CD4-positive, alpha-beta memory T cell (primary cell): ENCODE data around the gene GATAD2B. TPM values are rescaled to one million over a fixed set of nuclear protein-coding genes. Genes with fewer than 3 reads are reported as not detected.

Experiments
- CTCF ChIA-PET: fragments of 350-600 bp; sonication (Branson Sonifier 250); formaldehyde crosslinking; loops from one replicate; lab custom pipeline; 2021; ENCODE audit warnings: inconsistent platforms; ENCODE audit not compliant: partially characterized antibody; lab: Charles Lee
- POLR2A ChIA-PET: fragments of 350-600 bp; sonication (Branson Sonifier 250); formaldehyde crosslinking; loops from one replicate; lab custom pipeline; 2021; ENCODE audit not compliant: partially characterized antibody; lab: Charles Lee
- DNase-seq, 5 donors: peaks; one replicate each; pipeline versions ENCODE4 v3.0.0 to v3.0.0-alpha.2; 2020 to 2022; ENCODE audit warnings: mixed read lengths in 1 of 5
- H3K27ac ChIP-seq: one replicate; pipeline ENCODE4 v1.7.0; 2013; ENCODE audit warnings: low read depth, low read length
- H3K27me3 ChIP-seq: 2 replicates; pipeline ENCODE4 v1.7.0; 2013; ENCODE audit warnings: mild to moderate bottlenecking, low read length, moderate library complexity; ENCODE audit not compliant: insufficient read depth
- H3K36me3 ChIP-seq: 2 replicates; pipeline ENCODE4 v1.7.0; 2013; ENCODE audit warnings: mild to moderate bottlenecking, low read length, moderate library complexity; ENCODE audit not compliant: insufficient read depth
- H3K4me1 ChIP-seq: 2 replicates; pipeline ENCODE4 v1.7.0; 2013; ENCODE audit warnings: mild to moderate bottlenecking, low read length, moderate library complexity; ENCODE audit not compliant: insufficient read depth
- H3K4me3 ChIP-seq, 2 donors: one replicate each; pipeline ENCODE4 v1.7.0; 2013; ENCODE audit warnings: low read length in 2 of 2, mild to moderate bottlenecking in 1 of 2
- H3K9me3 ChIP-seq, 2 donors: one replicate each; pipeline ENCODE4 v1.7.0; 2013; ENCODE audit warnings: low read length in 2 of 2, control low read depth in 1 of 2; ENCODE audit not compliant: control insufficient read depth in 1 of 2
- H3K27ac Mint-ChIP-seq, 7 donors: one replicate each; pipeline ENCODE4 v1.8.0; 2020 to 2021; ENCODE audit warnings: mixed read lengths in 7 of 7, mild to moderate bottlenecking in 6 of 7, inconsistent platforms in 3 of 7, moderate library complexity in 3 of 7
- H3K27me3 Mint-ChIP-seq, 2 donors: one replicate each; pipeline ENCODE4 v1.8.0; 2020 to 2021; ENCODE audit warnings: mixed read lengths in 2 of 2
- H3K36me3 Mint-ChIP-seq, 2 donors: one replicate each; pipeline ENCODE4 v1.8.0; 2020 to 2021; ENCODE audit warnings: mixed read lengths in 2 of 2, inconsistent platforms in 1 of 2, mild to moderate bottlenecking in 1 of 2
- H3K4me1 Mint-ChIP-seq, 4 donors: one replicate each; pipeline ENCODE4 v1.8.0; 2020 to 2021; ENCODE audit warnings: mixed read lengths in 4 of 4, mild to moderate bottlenecking in 1 of 4
- H3K4me3 Mint-ChIP-seq, 8 donors: one replicate each; pipeline ENCODE4 v1.8.0; 2020 to 2021; ENCODE audit warnings: mixed read lengths in 8 of 8, mild to moderate bottlenecking in 7 of 8, moderate library complexity in 6 of 8, inconsistent platforms in 3 of 8
- H3K9me3 Mint-ChIP-seq, 8 donors: one replicate each; pipeline ENCODE4 v1.8.0; 2020 to 2021; ENCODE audit warnings: mixed read lengths in 8 of 8, mild to moderate bottlenecking in 5 of 8, inconsistent platforms in 3 of 8, moderate library complexity in 1 of 8
- intact Hi-C: fragments of 100-400 bp; cut with micrococcal nuclease; formaldehyde crosslinking; loops from one replicate; pipeline ENCODE4 v1.15.1; 2023
- polyA plus RNA-seq, 2 donors: library from polyadenylated mRNA; unstranded; fragments of 300-500 nt; fragmentation: Illumina TruSeq; gene quantifications; one replicate each; pipeline ENCODE4 v1.2.3, GENCODE V29; 2021
- total RNA-seq, 2 experiments: library from RNA; stranded (reverse); gene quantifications; one replicate each; pipeline ENCODE4 v1.2.3, GENCODE V29; 2021

Gene GATAD2B
- total and polyA plus RNA-seq, 4 experiments from 2014 or later: 1.8 to 104 (median 51.3) TPM

DNA sequence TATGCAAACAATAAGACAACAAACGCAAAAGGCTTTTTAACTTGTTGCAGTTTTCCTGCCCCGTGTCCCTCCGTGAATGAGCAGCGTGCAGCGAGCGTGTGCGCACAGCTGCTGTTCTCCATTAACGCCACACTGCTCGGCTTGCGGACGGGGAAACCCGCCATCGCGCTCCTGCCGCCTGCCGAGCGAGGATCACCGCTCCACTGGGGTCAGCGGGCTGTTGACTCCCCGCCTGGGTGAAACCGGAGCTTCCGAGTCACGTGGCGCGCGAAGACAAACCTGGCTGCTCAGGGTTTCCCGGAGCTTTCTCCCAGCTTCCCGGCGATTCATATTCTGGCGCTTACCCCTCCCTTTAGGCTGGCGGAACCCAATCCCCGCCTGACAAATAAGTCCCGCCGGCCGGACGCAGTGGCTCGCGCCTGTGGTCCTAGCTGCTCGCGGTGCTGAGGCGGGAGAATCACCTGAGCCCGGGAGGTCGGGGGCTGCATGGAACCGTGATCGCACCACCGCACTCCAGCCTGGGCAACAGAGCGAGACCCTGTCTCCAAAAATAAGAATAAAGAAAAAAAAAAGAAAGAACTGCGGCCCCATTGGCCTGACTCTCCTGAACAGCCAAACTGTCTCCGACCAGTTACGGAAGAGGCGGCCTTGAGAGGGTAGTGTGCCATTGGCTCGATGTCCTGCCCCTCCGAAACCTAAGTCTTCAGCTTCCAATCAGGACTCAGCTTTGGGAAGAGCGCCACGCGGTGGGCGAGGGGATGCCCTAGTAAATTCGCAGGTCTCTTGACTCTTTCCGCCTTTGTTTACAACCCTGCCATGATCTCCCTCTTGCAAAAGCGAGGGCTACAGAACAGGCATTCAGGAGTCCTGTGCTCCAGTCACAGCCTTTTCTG lies 44.6 kb upstream of the GATAD2B start, which contains the start of gene CREB3L4:
Gene CREB3L4 (plus strand): TSS at position 796 of the 893 bp plus-strand sequence. CDS start 624 bp downstream, outside the sequence.
- POLR2A ChIA-PET: interaction anchor here (0.7 to 5.1 kb wide), 23 partner anchors 9 to 1043 kb away, joined by 3 to 148 read pairs (median 6); partner anchors contain the start of genes CRTC2, DENND4B, GATAD2B and HAX1
- H3K27me3 Mint-ChIP-seq: no peaks in the 10 kb centered on the region
- Histone ChIP-seq H3K27me3 (no peaks in the 10 kb centered on the region), H3K9me3 (no peaks in the 10 kb centered on the region), H3K4me1 (peaks cover 46% of the 10 kb centered on the region), H3K36me3 (no peaks in the 10 kb centered on the region), H3K4me3 (peak within 1 kb of the TSS; percentile 45 to 66), H3K27ac (peak within 1 kb of the TSS; percentile 89)
- CTCF ChIA-PET: interaction anchor here (0.5 to 8.4 kb wide), 14 partner anchors 9 to 307 kb away, joined by 3 to 70 read pairs (median 5); partner anchors contain the start of genes CRTC2, DENND4B, GATAD2B and JTB
- H3K4me3 Mint-ChIP-seq: peak within 1 kb of the TSS; percentile 86 to 97 (median 92)
- peaks cover 0 to 14% of the 10 kb centered on the region in 2 donors for H3K36me3 Mint-ChIP-seq
- H3K9me3 Mint-ChIP-seq: no peaks in the 10 kb centered on the region
- DNase-seq: peak; percentile 82 to 91 (median 87)
- intact Hi-C loops: loop anchor here (1.0 kb wide), 4 partner anchors 9 to 44 kb away; partner anchors contain the start of genes CRTC2, DENND4B and JTB
- H3K27ac Mint-ChIP-seq: peak within 1 kb of the TSS; percentile 95 to 99 (median 96)
- H3K4me1 Mint-ChIP-seq: peaks cover 29 to 60% (median 47%) of the 10 kb centered on the region in 4 donors

DNA sequence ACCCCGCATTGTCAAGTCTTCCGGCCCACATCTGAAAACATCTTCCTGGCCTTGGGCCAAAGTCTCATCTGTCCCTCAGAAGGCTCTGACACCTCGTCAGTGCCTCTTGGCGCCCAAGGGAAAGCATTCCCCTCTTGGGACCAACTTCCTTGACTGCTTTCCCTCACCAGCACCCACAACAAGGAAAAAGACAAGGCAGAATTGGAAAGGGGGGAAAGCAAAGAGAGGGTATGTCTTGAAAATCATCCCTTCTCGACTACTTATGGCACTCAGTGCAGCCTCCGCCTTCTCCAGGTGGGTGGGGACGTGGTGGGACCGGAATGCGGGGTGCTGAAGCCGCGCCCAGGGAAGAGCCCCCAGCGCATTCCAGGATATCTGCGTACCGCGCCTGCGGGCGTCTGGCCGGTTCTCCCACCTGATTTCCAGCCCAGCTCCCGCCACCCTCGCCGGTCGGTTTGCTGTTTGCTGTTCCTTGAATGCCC lies 41.1 kb upstream of the GATAD2B start:
- Histone ChIP-seq H3K4me1 (peaks cover 54% of the 10 kb centered on the region), H3K4me3 (peak overlapping the region; percentile 55 to 80), H3K27ac (peak overlapping the region; percentile 91), H3K36me3 (no peaks in the 10 kb centered on the region), H3K9me3 (no peaks in the 10 kb centered on the region), H3K27me3 (no peaks in the 10 kb centered on the region)
- H3K9me3 Mint-ChIP-seq: no peaks in the 10 kb centered on the region
- peak overlapping the region; percentile 90 to 98 (median 94) for H3K4me3 Mint-ChIP-seq
- H3K27me3 Mint-ChIP-seq: no peaks in the 10 kb centered on the region
- ChIA-PET CTCF (interaction anchor here (1.6 to 8.4 kb wide), 5 partner anchors 12 to 40 kb away, joined by 5 to 70 read pairs (median 12); partner anchors contain the start of genes DENND4B, JTB and RAB13), POLR2A (interaction anchor here (1.1 to 3.3 kb wide), 7 partner anchors 9 to 166 kb away, joined by 3 to 70 read pairs (median 22); partner anchors contain the start of genes DENND4B, GATAD2B, JTB and RPS27)
- intact Hi-C loops: loop anchor here (1.0 kb wide), 1 partner anchor 41 kb away; no protein-coding TSS in a partner anchor
- peaks cover 37 to 64% (median 51%) of the 10 kb centered on the region in 4 donors for H3K4me1 Mint-ChIP-seq
- peaks cover 0 to 26% of the 10 kb centered on the region in 2 donors for H3K36me3 Mint-ChIP-seq
- peak overlapping the region; percentile 86 to 98 (median 97) for H3K27ac Mint-ChIP-seq
- no peak for DNase-seq

- POLR2A ChIA-PET: interaction anchor here (0.6 to 3.3 kb wide), 15 partner anchors 9 to 442 kb away, joined by 3 to 70 read pairs (median 5); partner anchors contain the start of genes DENND4B, GATAD2B, JTB and RPS27
- Histone ChIP-seq H3K27ac (peak within 1 kb of the TSS; percentile 91), H3K9me3 (no peaks in the 10 kb centered on the region), H3K27me3 (no peaks in the 10 kb centered on the region), H3K4me3 (peak within 1 kb of the TSS; percentile 55 to 80), H3K36me3 (no peaks in the 10 kb centered on the region), H3K4me1 (peaks cover 54% of the 10 kb centered on the region)
- CTCF ChIA-PET: interaction anchor here (1.6 to 8.4 kb wide), 5 partner anchors 13 to 40 kb away, joined by 5 to 70 read pairs (median 12); partner anchors contain the start of genes DENND4B, JTB and RAB13
- Mint-ChIP-seq H3K27me3 (no peaks in the 10 kb centered on the region), H3K36me3 (peaks cover 0 to 30% of the 10 kb centered on the region in 2 donors), H3K27ac (peak within 1 kb of the TSS; percentile 86 to 98 (median 97)), H3K4me1 (peaks cover 39 to 66% (median 54%) of the 10 kb centered on the region in 4 donors), H3K9me3 (no peaks in the 10 kb centered on the region), H3K4me3 (peak within 1 kb of the TSS; percentile 90 to 98 (median 94))
- DNase-seq: peak; percentile 87 to 97 (median 89)
- intact Hi-C loops: loop anchor here (1.0 kb wide), 1 partner anchor 40 kb away; no protein-coding TSS in a partner anchor
Observed at GRCh38 chr1:153963030-153963849, 40.5 kb upstream of the GATAD2B start, which contains the start of gene SLC39A1. SLC39A1 (minus strand) TSS chr1:153963537; CDS start chr1:153962715, 822 bp downstream.

DNA sequence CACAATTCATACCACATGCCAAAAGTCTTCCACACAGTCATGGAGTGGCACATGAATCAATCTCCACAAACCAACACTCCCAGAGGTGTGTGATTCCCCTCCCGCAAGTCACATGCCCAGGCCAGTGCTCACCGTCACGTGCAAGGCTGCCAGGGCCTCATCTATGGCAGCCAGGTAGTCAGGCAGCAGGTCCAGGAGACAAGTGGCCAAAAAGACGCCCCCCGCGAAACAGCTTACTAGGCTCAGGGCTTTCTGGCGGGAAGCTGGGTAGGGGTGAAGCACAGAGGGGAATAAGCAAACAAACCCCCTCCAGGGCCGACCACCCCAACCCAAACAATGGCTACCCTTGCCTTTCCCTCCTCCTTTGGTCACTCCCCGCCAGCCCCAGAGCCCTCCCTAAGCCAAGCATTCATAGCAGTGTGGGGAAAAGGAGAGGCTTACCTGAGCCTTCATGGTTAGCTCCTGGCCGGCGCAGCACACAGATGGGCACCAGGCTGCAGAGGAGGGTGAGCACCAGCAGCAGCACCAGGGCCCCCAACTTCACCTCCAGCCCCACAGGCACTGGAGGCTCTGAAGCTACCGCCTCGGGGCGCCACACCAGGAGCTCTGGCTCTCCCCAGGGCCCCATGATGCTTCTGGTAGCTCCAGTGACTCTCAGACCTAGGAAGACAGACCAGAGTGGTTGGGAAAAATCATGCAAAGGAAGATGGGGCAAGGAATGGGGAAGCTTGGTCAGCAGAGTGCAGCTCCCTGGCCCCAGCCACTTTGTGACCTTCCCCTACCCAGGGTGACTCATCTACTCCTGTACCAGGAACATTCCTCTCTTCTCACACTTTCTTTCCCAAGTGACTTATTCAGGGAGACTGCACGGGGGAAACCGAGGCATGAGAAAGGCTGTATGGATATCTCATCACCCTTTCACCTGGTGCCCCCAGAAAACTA lies 39.6 kb upstream of the GATAD2B start:
- intact Hi-C loops: loop anchor here (1.0 kb wide), 1 partner anchor 39 kb away; no protein-coding TSS in a partner anchor

DNA sequence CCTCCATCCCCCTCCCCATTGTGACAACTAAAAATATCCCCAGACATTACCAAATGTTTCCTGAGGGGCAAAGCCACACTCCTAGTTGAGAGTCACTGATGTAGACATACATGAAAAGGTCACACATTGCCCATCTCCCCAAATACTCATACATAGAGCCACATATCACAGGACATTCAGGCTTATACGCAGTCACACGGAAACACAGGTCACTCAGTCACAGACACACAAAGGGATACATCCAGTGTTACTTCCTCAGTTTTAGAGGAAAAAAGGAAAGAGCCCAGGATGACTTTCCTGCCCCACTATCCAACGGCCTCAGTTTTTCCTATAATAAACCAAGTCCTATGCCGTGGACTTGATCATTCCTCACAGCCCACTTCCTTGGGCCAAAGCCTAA lies 38.6 kb upstream of the GATAD2B start:
- H3K4me1 ChIP-seq: peaks cover 53% of the 10 kb centered on the region
- no peak overlapping the region for H3K4me3 ChIP-seq
- no peak overlapping the region for H3K27ac ChIP-seq

More for the DNA sequence above, 39.6 kb upstream of the GATAD2B start:
- Mint-ChIP-seq H3K4me3 (peak overlapping the region; percentile 90 to 98 (median 94)), H3K4me1 (peaks cover 37 to 66% (median 50%) of the 10 kb centered on the region in 4 donors), H3K27me3 (no peaks in the 10 kb centered on the region), H3K27ac (peak overlapping the region; percentile 86 to 98 (median 97)), H3K9me3 (no peaks in the 10 kb centered on the region), H3K36me3 (peaks cover 0 to 34% of the 10 kb centered on the region in 2 donors)
- H3K9me3 ChIP-seq: no peaks in the 10 kb centered on the region
- no peaks in the 10 kb centered on the region for H3K27me3 ChIP-seq
- POLR2A ChIA-PET: interaction anchor here (1.0 to 3.3 kb wide), 14 partner anchors 8 to 187 kb away, joined by 3 to 70 read pairs (median 6); partner anchors contain the start of genes DENND4B, GATAD2B, JTB and RPS27
- peak overlapping the region; percentile 91 for H3K27ac ChIP-seq
- H3K4me3 ChIP-seq: peak overlapping the region; percentile 55 to 80
- DNase-seq: no peak
- H3K4me1 ChIP-seq: peaks cover 48% of the 10 kb centered on the region
- CTCF ChIA-PET: interaction anchor here (1.6 to 8.4 kb wide), 5 partner anchors 14 to 39 kb away, joined by 5 to 70 read pairs (median 12); partner anchors contain the start of genes DENND4B, JTB and RAB13
- H3K36me3 ChIP-seq: no peaks in the 10 kb centered on the region

More for the DNA sequence above, 38.6 kb upstream of the GATAD2B start:
- no peaks in the 10 kb centered on the region for H3K9me3 ChIP-seq
- Mint-ChIP-seq H3K36me3 (peaks cover 0 to 27% of the 10 kb centered on the region in 2 donors), H3K4me1 (peaks cover 38 to 66% (median 52%) of the 10 kb centered on the region in 4 donors), H3K27ac (peak overlapping the region in 6 of 7 donors; percentile 0 to 88 (median 58)), H3K27me3 (no peaks in the 10 kb centered on the region), H3K9me3 (no peaks in the 10 kb centered on the region), H3K4me3 (peak overlapping the region in 6 of 8 donors; percentile 2 to 51 (median 9))
- ChIA-PET CTCF (interaction anchor here (0.6 to 8.4 kb wide), 2 partner anchors 25 to 375 kb away, joined by 3 to 70 read pairs; partner anchors contain the start of gene RAB13), POLR2A (interaction anchor here (1.0 to 8.6 kb wide), 3 partner anchors 15 to 29 kb away, joined by 3 to 142 read pairs (median 87); partner anchors contain the start of genes DENND4B, JTB and RPS27)
- H3K36me3 ChIP-seq: no peaks in the 10 kb centered on the region
- DNase-seq: no peak
- H3K27me3 ChIP-seq: no peaks in the 10 kb centered on the region
- intact Hi-C loops: no loop called here
